ENCODE measurements around the gene ANKIB1.
"Not testable (repeated sequence)": the region's sequence is repeated elsewhere in the genome, so short reads cannot be mapped to it uniquely, and the experiment has no call there.

The ANKIB1 gene

DNA sequence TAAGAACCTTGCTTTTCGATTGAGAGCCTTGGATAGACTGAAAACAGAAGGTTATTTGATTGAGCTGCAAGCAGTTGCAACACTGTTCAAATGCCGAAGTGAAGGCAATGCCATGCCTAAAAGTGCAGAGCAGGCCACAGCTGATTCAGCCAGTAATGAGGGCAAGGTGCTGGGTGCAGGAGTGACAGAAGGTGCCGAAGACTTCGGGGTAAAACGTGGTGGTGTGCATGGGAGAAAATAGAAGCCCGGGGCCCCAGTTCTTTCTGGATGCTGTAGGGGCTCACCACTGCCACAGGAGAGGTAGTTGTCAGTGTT is 157.9 kb downstream of the ANKIB1 start:
- DNase-seq (ENCODE audit: low read depth in 2 of 2): no peak

DNA sequence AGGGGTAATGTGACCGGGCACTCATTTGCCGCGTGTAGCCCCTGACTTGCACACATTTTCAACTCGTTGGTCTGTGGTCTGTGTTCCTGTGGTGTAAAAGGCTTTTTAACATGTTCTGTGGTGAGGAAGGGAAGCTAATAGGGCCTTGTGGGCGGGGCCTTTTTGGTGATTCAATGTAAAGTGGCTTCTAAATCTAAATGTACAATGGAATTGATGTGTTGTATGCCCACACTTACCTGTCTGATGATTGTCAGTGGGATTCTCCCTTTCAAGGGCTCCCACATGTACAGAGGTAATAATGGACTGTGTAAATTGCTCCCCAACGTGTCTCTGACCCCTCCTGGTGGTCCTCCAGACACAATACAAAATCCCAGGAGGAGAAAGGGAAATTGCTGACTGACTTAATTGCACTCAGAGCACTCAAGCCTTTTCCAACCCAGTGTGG is 158.4 kb downstream of the ANKIB1 start:
- DNase-seq (ENCODE audit: low read depth in 2 of 2): peak; percentile 15 to 22

DNA sequence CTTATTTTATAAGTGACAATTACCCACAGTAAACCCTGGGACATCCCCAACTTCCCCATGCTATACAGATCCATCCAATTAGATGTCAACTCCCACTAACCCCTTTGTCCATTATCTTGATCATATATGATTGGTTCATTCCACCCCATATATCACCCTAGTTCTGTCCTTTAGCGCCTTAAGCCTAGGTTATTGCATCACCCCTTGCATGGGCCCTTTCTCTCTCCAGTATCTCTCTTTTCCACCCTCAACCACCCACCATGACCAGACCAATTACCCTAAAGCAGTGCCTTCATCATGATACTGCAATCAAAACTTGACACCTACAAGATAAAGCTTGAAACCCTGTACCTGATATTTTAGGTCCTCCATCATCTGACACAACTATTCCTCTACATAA is 163.6 kb downstream of the ANKIB1 start:
- DNase-seq (ENCODE audit: low read depth in 2 of 2): no peak

DNA sequence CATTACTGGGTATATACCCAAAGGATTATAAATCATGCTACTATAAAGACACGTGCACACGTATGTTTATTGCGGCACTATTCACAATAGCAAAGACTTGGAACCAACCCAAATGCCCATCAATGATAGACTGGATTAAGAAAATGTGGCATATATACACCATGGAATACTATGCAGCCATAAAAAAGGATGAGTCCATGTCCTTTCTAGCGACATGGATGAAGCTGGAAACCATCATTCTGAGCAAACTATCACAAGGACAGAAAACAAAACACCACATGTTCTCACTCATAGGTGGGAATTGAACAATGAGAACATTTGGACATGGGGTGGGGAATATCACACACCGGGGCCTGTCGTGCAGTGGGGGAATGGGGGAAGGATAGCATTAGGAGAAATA is 164.4 kb downstream of the ANKIB1 start:
- DNase-seq (ENCODE audit: low read depth in 2 of 2): not testable (repeated sequence)

DNA sequence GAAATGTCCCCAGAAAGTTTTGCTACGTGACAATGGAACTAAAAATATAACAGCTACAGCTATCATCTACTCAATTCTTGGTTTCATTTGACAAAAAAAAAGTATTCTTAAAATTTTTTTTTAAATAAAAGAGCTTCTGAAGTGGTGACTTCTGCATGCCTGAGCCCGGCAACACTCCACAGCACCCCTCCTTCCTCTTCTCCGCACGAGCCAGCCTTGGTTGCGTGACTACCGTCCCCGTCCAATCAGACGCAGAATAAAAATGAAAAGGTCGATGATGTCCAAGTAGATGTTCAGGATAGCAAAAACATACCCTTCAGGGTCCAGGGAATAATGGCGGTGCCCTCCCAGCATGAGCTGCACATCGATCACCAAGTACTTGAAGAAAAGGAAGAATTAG is 167.0 kb downstream of the ANKIB1 start:
- DNase-seq (ENCODE audit: low read depth in 2 of 2): no peak

DNA sequence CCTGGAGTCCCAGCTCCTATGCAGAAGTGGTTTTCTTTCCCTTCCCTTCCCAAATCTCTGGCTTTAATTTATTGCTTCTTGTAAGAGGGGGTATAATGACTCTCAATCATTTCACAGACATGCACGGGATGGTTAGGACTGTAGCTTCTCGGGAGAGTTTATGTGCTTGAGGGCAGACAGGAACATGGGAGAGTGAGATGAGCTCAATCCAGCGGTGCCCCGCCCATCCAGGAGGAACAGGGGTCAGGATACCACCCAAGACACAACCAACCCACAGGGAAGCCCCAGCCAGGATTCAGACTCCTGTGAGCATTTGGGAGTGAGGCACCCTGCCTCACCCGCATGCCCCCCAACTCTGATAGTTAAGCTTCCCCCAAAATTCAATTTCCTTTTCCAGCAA is 167.8 kb downstream of the ANKIB1 start:
- no peak for DNase-seq (ENCODE audit: low read depth in 2 of 2)

DNA sequence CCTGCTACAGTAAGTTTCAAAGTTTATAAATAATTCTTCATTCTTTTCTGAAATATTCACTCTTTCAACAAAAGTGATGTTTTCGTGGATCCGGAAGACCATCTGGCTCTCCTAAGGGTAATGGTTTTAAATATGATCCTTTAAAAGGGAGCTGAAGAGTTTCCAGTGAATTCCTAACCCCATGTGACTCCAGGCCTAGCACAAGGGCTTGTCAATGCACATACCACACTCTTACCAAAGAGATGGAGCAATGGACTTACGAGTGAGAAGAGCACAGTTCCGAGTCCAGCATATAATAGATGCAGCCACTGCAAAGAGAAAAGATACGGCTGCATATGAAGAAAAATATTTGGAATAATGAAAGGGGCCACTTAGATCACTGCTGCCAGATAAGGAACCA is 169.5 kb downstream of the ANKIB1 start:
- DNase-seq (ENCODE audit: low read depth in 2 of 2): no peak

DNA sequence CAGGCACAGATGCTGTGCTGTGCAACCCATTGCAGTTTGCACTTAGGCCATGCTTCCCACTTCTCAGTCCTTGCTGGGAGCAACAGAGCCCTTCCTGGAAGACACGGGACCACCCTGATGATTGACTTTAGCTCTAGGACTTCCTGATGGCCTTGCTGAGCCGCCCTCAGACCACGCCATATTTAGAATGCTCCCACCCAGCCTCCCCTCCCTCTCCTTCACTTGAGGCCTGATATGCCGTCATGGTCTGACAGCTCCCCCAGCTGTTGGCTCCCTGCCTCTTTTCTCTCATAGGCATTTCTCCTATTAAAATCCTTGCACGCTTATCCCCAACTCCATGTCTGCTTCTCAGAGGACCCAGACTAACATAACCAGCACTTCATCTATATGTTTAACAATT is 172.1 kb downstream of the ANKIB1 start:
- DNase-seq (ENCODE audit: low read depth in 2 of 2): no peak

DNA sequence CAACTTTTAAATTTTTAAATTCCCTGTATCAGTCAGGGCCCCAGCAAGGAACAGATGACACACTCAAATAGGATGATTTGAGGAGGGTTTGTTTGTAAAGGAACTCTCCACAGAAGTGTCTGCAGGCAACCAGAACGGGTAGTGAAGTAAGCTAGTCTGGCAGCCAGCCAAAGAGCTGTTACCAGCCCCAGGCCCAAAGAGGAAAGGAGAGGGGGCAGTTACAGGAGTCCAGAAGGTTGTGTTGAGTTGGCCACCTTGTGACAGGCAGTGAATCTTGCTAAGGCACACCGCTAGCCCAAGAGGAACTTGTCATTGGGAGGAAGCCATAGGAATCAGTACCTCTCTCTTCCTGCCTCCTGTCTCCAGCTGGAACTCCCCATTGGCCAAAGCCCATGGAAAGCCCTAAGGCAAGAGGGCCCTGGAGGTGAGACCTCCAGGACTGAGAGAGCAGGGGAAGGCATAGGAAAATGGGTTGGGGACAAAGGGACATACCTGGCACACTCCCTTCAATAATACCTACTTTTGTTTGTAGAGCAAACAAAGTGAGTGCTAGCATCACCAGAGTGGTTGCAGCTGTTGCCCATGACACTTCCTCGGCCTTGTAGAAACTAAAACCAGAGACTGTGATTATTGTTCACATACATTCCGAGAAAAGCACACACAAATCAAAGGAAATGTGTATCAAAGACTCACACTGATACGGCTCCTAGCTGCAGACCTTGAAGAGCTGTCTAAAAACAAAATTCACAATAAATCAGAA is 176.1 kb downstream of the ANKIB1 start:
- no peak for DNase-seq (ENCODE audit: low read depth in 2 of 2)

DNA sequence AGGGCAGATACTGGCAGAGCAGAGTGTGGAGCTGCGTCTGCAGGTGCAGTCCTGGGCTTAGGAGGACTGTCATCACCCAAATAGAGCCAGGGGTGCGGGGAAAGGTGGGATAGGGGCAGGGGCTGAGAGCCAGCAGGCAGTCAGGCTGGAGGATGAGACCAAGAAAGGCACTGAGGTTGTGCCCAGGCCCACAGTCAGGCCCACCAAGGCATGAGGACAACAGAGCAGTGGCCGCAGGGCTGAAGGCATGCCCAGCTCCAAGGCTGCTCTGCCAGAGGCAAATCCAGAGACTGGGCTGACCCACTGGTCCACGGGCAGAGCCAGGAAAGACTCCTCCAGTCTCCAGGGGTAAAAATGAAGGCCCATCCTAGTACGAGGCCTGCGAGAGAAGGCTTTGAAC is 177.2 kb downstream of the ANKIB1 start:
- no peak for DNase-seq (ENCODE audit: low read depth in 2 of 2)

DNA sequence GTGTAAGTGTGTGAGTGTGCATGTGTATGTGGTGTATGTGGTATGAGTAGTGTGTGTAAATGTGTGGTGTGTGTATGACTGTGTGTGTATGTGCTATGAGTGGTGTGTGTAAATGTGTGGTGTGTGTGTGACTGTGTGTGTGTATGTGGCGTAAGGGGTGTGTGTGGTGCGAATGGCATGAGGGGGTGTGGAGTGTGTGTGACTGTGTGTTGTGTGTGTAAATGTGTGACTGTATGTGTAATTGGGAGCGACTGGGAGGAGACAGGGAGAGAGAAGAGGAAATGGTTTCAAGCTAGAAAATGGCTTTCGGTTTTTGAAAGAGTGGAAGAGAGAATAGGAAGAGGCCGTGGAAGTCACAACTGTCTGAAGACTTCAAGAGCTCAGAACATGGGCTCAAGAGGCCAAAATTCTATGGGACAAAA is 177.9 kb downstream of the ANKIB1 start:
- no peak for DNase-seq (ENCODE audit: low read depth in 2 of 2)

DNA sequence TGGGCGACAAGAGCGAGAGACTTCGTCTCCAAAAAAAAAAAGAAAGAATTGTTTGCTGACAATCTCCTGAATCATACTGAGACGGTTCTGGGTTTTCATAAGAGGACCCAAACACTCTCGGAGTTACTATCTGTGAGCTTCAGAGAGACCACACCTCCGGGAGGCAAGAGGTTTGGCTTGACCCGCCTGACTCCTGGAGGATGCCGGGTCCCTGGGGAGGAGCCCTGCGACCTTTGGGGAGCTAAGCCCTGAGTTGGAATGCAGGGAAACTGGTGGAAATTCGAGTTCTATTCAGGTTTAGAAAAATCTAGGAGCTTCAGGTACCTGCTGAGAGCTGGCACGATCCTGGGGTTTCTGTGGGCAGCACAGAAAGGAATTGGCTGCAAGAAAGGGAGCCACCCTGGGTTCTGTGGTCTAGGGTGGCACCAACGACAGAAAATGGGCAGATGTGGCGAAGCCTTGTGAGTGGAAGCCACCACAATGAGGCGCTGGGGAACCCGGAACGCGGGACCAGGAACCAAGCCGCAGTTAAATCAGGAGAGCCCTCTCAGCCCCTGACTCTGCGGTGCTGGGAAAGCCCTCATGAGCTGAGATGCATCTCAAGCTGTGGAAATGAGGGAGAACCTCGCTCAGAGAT is 179.7 kb downstream of the ANKIB1 start:
- no peak for DNase-seq (ENCODE audit: low read depth in 2 of 2)

DNA sequence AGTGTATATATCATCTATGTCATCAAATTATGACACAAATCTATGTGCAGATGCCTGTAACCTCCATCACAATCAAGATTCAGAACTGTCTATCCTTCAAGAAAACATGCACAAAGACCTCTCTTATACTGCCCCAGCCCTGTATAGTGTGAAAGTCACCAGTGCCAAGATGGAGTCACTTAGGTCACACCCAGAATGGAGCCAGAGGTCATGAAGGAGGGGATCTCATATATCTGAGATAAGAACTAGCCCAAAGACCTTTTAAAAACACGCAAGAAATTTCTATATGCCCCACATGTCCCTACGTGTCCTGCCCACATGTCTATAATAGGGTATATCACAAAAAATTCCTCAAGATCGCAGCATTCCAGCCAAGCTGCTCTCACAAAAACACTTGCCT is 181.4 kb downstream of the ANKIB1 start:
- no peak for DNase-seq (ENCODE audit: low read depth in 2 of 2)

DNA sequence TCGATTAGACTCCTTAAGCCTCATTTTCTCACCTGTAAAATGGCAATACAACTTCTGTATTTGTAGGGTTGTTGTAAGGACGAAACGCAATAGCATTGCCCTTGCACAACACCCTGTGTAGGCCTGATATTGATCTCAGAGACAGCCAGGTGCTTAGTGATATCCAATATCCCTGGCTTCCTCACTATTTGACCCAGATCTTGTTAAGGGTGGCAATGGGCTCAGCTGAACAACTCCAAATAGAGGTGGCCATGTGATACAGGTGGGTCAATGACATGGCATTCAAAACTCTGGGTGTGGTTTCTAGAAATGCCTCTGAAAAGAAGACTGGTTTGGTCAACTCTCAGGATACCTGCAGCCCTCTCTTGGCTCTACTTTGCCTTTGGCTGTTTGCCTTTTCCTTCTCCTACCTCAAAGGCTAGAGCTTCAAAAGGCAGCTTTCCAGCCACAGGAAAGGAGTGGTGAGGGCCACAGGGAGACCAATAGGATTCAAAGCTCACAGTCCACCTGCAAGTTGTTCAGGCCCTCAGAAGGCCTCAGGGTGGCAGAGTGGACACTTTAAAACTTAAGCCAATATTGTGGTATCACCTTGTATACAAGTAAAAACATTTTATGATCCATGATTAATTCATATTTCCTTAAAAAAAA is 186.6 kb downstream of the ANKIB1 start:
- DNase-seq (ENCODE audit: low read depth in 2 of 2): no peak

DNA sequence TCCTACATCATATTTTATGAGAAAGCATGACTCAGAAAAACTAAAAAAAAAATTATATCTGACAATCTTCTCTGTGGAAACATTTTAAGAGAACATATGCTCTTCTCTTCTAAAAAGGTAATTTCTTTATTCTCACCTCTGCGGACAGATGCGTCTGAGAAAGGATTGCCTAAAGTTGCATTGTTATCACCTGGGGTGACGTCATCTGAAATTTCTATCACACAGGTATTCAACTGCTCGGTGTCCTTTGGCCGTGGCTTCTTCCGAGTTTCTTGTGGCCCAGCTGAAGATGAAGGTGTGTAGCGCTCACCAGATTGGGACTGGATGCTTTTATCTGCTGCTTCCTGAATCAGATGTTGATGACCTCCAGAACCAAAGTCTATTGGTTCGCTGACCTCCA is 187.2 kb downstream of the ANKIB1 start:
- DNase-seq (ENCODE audit: low read depth in 2 of 2): no peak

DNA sequence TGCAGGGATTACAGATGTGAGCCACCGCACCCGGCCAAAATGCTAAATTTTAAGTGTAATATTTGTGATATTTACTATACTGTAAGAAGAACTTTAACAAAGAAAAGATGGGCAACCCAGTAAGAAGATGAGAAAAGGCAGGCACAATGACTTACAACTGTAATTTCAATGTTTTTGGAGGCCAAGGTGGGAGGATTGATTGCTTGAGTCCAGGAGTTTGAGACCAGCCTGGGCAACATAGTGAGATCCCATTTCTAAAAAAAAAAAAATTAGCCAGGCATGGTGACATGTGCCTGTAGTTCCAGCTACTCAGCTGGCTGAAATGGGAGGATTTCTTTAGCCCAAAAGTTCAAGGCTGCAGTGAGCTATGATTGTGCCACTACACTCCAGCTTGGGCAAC is 189.8 kb downstream of the ANKIB1 start:
- no peak for DNase-seq (ENCODE audit: low read depth in 2 of 2)

DNA sequence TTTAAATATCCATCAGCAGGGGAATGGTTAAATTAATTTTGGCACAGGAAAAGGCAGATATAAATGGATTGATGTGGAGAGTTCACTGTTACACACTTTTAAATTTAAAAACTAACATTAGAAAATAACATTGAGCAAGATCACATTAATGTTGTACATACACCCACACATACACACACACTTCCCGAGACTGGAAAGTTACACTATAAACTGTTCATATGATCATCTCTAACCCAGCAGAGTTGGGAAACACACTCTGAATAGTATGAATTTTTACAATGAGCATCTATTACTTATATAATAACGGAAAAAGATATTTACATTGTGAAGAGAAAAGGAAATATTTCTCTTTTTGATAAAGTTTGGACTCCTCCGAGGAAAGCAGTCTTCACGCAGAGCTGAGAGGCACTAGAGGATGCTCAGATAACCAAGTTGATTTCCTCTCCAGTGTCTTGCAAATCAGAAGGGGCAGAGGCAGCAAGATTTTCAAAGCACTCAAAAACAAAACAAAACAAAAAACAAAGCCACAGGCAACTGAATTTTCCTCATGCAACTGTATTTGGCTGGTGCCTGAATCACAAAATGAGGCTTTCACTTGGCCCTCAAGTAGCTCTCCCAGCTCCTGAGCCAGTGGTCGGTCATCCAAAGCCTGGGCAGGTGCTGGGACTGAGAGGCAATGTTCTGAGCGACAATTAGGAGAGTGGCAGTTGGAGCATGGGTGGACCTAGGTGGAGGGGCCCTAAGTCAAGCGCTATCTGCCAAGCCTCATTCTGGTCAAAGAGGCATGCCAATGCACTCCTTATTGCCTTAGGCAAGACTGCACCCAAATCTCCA is 191.1 kb downstream of the ANKIB1 start:
- DNase-seq (ENCODE audit: low read depth in 2 of 2): no peak

DNA sequence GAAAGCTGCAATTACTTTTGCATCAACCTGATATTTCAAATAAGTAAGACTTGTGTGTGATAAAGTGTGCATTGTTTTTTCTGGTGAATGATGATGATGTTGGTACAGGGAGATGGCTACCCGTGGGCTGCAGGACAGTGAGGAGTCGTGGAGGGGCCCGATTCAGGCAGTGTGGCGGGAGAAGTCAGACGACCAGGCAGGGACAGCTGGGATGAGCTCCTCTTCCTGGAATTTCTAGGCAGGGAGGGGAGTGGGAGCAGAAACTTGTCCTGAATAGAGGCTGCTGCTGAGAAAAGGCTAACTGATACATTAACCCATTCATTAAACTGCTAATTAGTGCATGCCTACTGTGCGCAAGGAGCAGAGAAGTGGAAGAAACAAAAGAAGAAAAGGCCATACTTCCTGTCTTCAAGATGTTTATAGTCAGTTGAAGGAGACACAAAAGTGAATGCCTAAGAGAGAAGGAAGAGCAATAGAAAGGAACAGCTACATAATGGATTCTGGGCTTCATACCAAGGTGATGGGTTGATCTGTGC is 192.2 kb downstream of the ANKIB1 start:
- DNase-seq (ENCODE audit: low read depth in 2 of 2): no peak

DNA sequence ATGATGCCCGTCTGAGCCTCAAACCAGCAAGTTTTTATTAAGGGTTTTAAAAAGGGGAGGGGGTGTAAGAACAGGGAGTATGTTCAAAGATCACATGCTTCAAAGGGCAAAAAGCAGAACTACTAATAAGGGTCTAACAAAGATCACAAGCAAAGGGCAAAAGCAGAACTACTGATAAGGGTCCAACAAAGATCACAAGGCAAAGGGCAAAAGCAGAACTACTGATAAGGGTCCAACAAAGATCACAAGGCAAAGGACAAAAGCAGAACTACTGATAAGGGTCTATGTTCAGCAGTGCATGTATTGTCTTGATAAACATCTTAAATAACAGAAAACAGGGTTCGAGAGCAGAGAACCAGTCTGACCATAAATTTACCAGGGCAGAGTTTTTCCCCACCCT is 196.9 kb downstream of the ANKIB1 start:
- DNase-seq (ENCODE audit: low read depth in 2 of 2): not testable (repeated sequence)

DNA sequence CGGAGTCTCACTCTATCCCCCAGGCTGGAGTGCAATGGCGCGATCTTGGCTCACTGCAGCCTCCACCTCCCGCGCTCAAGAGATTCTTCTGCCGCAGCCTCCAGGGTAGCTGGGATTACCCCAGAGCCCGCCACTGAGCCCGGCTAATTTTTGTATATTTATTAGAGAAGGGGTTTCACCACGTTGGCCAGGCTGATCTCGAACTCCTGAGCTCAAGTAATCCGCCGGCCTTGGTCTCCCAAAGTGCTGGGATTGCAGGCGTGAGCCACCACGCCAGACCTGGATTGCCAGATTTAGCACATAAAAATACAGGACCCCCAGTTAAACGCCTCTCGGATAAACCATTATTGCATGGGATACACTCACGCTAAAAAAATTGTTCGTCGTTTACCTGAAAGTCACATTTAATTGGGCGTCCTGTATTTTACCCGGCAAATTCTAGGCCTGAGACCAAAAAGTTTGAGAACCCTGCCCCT is 201.1 kb downstream of the ANKIB1 start:
- no peak for DNase-seq (ENCODE audit: low read depth in 2 of 2)

DNA sequence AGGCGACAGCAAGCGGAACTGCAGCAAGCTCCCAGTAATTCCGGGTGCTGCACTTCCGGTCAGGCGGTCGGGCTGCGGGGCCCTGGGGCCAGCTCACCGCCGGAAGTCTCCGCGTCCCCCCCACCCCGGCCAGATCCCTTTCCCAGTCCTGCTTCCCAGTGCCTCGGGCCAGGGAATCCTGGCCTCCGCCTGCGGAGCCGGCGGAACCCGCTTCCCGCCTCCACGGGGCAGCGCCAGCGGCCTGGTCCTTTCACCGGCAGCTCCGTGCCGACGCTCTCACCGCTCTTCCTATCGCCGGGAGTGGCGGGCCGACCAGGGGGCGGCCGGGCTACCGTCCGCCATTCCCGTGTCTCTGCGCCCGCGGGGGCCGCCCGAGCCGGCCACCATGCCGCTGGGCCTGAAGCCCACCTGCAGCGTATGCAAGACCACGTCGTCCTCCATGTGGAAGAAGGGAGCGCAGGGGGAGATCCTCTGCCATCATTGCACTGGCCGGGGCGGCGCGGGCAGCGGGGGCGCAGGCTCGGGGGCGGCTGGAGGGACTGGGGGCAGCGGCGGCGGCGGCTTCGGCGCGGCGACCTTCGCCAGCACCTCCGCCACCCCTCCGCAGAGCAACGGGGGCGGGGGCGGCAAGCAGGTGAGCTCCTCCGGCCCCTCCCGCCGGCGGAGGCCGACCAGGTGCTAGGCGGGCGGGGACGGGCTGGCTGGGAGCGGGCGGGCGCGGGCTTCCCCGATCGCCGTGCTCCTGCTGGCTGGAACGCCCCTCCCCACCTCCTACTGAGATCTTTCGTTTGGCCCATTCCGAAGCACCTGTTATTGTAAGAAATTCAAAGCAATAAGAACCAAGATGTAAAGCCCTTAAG is 201.8 kb downstream of the ANKIB1 start, which contains the start of gene GATAD1:
Gene GATAD1 (plus strand): TSS at position 138 of the 860 bp plus-strand sequence. CDS start 248 bp downstream, at position 386.
- DNase-seq (ENCODE audit: low read depth in 2 of 2): peak; percentile 69 to 76
